HG02588 (cell line): ENCODE results near the gene KDSR.
A peak's percentile ranks its signal among the peaks of the same experiment; 100 is the strongest.

Experiments used
- ATAC-seq: cut with Tn5 transposase; IDR thresholded peaks from one replicate; pipeline ENCODE4 v1.9.1; 2021; ENCODE audit warnings: mild to moderate bottlenecking, moderate library complexity; ENCODE audit not compliant: unreplicated experiment

Gene KDSR

GRCh38 chr18:63322206-63322605 is 44.8 kb downstream of the KDSR start:
- ATAC-seq, result no peak

- ATAC-seq, result no peak
Observed at GRCh38 chr18:63321291-63321690, 45.7 kb downstream of the KDSR start.

- ATAC-seq, result no peak
Observed at GRCh38 chr18:63320975-63321265, 46.1 kb downstream of the KDSR start.

- ATAC-seq, result peak; percentile 53
Observed at GRCh38 chr18:63320123-63320974, 46.7 kb downstream of the KDSR start.

GRCh38 chr18:63319383-63320122 is 47.5 kb downstream of the KDSR start, which contains the start of gene BCL2:
TSS of gene BCL2 (minus strand) at chr18:63319769.
- no peak for ATAC-seq

GRCh38 chr18:63318889-63319382 is 48.1 kb downstream of the KDSR start:
- ATAC-seq, result no peak

- peak; percentile 48 for ATAC-seq
Observed at GRCh38 chr18:63317982-63318888, 48.8 kb downstream of the KDSR start.

GRCh38 chr18:63317556-63317946 is 49.5 kb downstream of the KDSR start:
- ATAC-seq, result no peak

GRCh38 chr18:63316612-63317555 is 50.1 kb downstream of the KDSR start:
- ATAC-seq, result no peak

- ATAC-seq, result no peak
Observed at GRCh38 chr18:63315876-63316275, 51.1 kb downstream of the KDSR start.

GRCh38 chr18:63315131-63315662 is 51.8 kb downstream of the KDSR start:
- no peak for ATAC-seq

GRCh38 chr18:63314062-63314790 is 52.8 kb downstream of the KDSR start:
- no peak for ATAC-seq

- no peak for ATAC-seq
Observed at GRCh38 chr18:63313396-63313917, 53.5 kb downstream of the KDSR start.

- ATAC-seq, result peak; percentile 26
Observed at GRCh38 chr18:63312737-63313395, 54.1 kb downstream of the KDSR start.

- ATAC-seq, result no peak
Observed at GRCh38 chr18:63312019-63312409, 55.0 kb downstream of the KDSR start.

GRCh38 chr18:63311118-63312018 is 55.6 kb downstream of the KDSR start:
- peak; percentile 74 for ATAC-seq

GRCh38 chr18:63309422-63309821 is 57.6 kb downstream of the KDSR start:
- ATAC-seq, result no peak
